Activated effector memory CD4-positive, alpha-beta T cell treated with Interleukin-2 at 50 U/mL for 16 hours (primary cell): ENCODE data around the gene PISD.
A peak's percentile ranks its signal among the peaks of the same experiment; 100 is the strongest.
"Not testable (repeated sequence)": the region's sequence is repeated elsewhere in the genome, so short reads cannot be mapped to it uniquely, and the experiment has no call there.

Experiments used
- DNase-seq: peaks from one replicate; pipeline ENCODE4 v3.0.0-alpha.2; 2020

PISD gene

GRCh38 chr22:31661851-31662667 lies at the start of gene PISD:
Gene PISD, minus strand, starts transcription at chr22:31662215. Its CDS starts 7 bp downstream, at chr22:31662208.
- DNase-seq = peak; percentile 95

- not testable (repeated sequence) for DNase-seq
Measured at GRCh38 chr22:31711226-31711625, 49.2 kb upstream of the PISD start.

GRCh38 chr22:31707519-31707918 lies 45.5 kb upstream of the PISD start:
- DNase-seq = no peak

GRCh38 chr22:31695423-31695822 lies 33.4 kb upstream of the PISD start:
- DNase-seq = no peak

GRCh38 chr22:31694046-31694445 lies 32.0 kb upstream of the PISD start:
- DNase-seq = not testable (repeated sequence)

GRCh38 chr22:31692186-31692886 lies 30.3 kb upstream of the PISD start:
- no peak for DNase-seq

GRCh38 chr22:31691408-31691807 lies 29.4 kb upstream of the PISD start:
- no peak for DNase-seq

GRCh38 chr22:31683181-31684105 lies 21.4 kb upstream of the PISD start:
- DNase-seq = no peak

GRCh38 chr22:31682751-31683150 lies 20.7 kb upstream of the PISD start:
- no peak for DNase-seq

GRCh38 chr22:31681349-31682345 lies 19.6 kb upstream of the PISD start:
- DNase-seq = no peak

- DNase-seq = no peak
Measured at GRCh38 chr22:31680861-31681341, 18.9 kb upstream of the PISD start.

- no peak for DNase-seq
Measured at GRCh38 chr22:31678748-31679147, 16.7 kb upstream of the PISD start.

GRCh38 chr22:31676700-31677099 lies 14.7 kb upstream of the PISD start:
- DNase-seq = peak; percentile 91

GRCh38 chr22:31674219-31674618 lies 12.2 kb upstream of the PISD start:
- DNase-seq = not testable (repeated sequence)

- DNase-seq = not testable (repeated sequence)
Measured at GRCh38 chr22:31668849-31669248, 6.8 kb upstream of the PISD start.

GRCh38 chr22:31662668-31663037 lies 638 bp upstream of the PISD start:
- DNase-seq = no peak

- not testable (repeated sequence) for DNase-seq
Measured at GRCh38 chr22:31660860-31661341, 1.1 kb downstream of the PISD start.

GRCh38 chr22:31659246-31659645 lies 2.8 kb downstream of the PISD start:
- no peak for DNase-seq

- DNase-seq = no peak
Measured at GRCh38 chr22:31654408-31654807, 7.6 kb downstream of the PISD start.

- DNase-seq = no peak
Measured at GRCh38 chr22:31653944-31654343, 8.1 kb downstream of the PISD start.

- DNase-seq = no peak
Measured at GRCh38 chr22:31652911-31653684, 8.9 kb downstream of the PISD start.
